SHP77 (cell line): Measurements from ENCODE around the gene SLC4A7.
A peak's percentile ranks its signal among the peaks of the same experiment; 100 is the strongest.
"Not testable (repeated sequence)": the region's sequence is repeated elsewhere in the genome, so short reads cannot be mapped to it uniquely, and the experiment has no call there.

Experiments used
- DNase-seq, 2 experiments: peaks; one replicate each; lab custom pipeline; 2025; lab: John Stamatoyannopoulos, UW

The SLC4A7 gene

DNA sequence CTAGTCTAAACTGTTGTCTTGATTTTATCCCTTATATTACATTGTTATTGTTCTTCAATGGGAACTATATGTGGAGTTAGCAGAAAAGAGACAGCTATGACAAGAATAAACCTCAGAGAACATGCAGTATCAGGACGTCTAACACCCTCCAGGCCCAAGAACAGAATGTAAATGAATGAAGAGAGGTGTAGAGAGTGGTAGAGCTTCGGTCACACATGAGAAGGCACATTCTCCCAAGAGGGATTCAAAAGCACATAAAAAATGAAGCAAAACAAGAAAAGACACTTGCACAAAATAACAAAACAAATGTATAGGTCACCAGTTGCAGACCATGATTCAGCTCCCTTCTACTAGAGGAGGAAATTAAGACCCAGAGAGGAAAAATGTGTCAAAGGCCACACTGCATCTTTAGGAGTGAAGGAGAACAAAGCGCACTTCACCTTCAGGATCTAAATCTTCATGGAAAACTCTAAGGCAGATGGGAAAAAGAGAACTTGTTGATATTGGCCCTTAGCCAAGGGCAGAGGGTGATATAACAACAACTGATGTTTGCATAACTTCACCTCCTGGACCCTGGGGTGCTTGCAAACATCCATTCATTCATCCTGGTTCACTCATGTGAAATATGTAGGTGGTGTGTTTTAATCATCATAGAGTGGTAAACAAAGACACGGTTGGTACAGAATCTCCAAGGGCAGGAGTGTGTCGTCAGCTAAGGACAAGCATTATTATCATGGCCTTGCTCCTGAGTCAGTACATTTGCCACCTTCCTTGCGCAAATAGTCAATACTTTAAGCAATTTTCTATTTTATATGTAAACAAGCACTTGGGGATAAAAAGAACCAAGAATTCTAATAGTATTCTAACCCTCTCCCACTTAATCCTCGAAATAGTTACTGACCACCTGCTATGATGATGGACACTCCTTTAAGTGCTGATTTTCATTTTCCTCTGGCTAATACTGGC is 123.8 kb downstream of the SLC4A7 start:
- peak; percentile 87 to 89 for DNase-seq

DNA sequence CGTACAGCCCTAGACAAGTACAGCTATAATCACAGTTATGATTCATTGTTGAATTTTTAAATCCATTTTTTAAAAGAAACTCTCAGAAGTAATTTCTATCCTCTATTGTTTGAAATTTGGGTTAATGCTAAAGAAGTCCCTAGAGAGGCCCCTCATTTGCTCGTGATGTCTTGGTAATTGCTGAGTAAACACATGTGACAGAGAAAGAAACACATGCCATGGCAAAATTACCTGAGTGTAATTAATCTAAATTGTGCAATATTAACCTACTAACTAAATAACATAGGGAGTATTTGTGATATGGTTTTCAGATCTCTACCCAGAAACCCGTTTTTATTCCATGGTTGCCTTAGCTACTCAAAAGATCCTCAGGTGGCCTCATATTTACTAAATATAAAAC is 125.8 kb downstream of the SLC4A7 start:
- no peak for DNase-seq

DNA sequence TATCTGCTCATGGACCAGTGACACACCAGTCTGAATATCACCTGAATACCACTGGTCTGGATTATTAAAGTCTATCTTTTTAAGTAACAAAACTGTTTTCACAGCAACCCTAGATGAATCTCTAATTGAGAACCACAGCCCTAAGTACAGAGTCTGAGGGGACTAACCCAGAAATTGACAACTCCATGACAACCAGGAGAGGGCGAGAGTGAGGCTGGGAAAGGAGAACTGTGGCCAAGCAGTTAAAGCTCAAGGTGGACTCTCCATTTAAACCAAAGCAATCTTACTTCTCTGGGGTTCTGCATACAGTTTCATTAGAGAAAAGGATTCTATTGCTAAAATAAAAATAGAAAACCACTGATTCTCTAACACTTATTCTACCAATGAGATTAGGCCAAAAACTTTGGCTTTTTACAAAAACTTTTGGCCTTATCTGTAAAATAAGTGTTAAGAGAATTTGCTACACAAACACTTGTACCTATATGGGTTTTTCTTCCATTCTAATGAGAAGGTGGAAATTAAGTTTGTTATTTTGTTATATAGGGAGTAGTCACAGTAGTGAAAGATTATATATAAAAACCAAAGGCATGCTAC is 126.4 kb downstream of the SLC4A7 start:
- DNase-seq, result peak in 1 of 2 experiments; percentile 55

DNA sequence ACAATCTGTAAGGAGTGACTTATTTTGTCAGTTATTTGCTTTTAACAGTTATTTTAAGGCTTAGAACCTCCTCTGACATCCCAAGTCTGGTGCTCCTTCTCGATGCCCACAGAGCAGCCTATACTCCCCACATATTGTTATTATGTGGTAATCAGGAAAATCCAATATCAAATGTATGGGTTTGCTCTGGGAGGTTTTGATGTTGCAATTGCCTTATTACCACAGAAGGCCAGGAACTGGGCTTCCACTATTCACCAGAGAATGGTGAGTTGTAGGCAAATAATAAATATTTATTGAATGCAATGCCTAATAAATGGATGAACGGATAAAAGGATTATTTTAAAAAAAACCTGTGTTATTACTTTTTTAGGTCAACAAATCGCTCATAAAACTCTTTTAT is 127.2 kb downstream of the SLC4A7 start:
- DNase-seq, result no peak

DNA sequence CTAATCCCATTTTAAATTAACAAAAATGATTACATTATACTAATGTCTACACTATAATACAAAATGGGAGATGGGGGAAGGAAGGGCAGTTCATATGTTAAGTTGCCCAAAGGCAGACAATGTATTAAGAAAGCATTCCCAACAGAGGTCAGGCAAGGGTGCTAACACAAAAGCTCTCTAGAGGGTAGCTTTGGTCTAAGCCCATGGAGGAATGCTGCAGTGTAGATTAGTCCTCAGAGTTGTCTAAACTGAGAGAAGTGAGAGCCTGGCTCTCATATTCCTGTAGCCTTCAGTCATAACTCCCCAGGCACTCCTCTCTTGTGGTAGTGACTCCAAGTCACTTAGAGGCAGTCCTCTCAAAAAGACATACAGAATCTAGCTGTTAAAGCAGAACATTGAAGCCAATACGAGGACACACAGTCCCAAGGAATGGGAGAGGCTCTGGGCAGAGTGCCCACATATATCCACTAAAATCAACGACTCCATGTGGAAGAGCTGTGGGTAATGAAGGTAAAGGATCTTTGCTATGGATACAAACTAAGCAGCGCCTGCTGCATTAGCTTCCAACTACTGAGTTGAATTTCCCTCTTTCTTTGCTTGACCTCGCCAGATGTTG is 129.5 kb downstream of the SLC4A7 start:
- DNase-seq, result no peak

DNA sequence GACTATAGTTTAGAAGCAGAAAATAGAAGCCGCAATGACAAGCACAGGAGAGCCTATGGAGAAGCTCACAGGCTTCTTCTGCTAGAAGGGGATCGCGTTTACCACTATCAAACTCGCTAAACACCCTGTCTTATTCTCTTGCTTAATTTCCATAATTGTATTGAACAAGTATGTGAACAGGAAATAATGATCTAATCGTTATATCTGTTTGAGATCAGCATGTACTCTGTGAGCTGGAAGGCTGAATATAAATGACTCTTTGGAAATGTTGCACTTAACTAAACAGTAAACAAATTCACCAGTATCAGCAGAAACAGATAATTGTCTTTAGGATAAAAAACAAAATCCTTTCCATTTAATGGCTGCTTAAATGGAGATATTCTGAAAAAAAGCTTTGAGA is 130.0 kb downstream of the SLC4A7 start:
- no peak for DNase-seq

DNA sequence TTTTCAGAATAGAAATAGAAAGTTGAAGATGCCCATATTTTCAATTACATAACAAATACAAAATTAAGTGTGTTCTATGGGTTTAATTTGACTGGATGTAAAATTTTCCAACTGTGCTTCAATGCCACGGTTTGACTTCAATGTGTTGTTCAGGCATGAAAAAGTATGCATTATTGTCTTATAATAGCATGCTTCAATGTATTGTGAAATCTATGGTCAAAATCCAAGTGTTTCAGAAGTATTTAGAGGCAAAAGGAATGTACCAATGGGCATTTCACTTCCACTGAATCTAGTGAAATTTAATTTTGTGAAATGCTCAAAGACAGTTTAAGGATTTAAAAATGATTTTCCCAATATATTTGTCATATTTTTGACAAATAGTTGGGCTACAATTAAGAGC is 131.0 kb downstream of the SLC4A7 start:
- DNase-seq, result no peak

DNA sequence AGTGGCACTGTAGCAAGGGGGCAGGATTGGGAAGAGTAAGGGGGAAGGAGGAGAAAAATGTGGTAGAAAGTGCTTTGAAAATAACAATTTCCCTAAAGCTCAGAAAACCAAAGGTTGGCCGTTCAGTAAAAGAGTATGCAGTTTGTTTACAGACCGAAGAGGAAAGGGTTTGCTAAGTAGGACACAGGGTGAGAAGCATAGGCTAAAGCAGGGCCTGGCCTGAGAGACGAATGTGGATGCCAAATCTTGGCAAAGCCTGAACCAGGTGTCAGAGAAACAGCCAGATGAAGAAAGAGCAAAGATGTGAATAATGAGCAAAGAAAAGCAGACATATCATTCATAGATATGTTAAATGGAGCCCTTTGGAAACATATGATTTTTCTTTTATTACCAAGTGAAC is 132.1 kb downstream of the SLC4A7 start:
- DNase-seq, result no peak

DNA sequence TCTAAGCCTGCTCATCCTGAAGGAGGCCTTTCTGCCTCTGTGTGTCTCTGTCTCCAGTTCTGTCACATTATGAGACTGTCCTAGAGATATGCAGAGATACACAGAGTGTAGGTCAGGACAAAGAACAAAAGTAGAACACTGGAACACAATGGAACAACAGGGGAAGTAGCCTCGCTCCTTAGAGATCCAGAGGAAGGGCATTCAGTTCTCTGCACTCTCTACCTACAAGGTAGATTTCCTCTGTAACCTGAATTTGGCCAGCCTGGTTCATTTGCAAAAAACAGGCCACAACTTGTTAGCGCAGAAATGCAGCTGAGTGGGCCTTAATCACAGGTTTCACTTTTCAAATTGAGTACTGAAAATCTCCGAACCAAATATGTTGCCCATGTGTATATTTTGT is 134.4 kb downstream of the SLC4A7 start:
- no peak for DNase-seq

DNA sequence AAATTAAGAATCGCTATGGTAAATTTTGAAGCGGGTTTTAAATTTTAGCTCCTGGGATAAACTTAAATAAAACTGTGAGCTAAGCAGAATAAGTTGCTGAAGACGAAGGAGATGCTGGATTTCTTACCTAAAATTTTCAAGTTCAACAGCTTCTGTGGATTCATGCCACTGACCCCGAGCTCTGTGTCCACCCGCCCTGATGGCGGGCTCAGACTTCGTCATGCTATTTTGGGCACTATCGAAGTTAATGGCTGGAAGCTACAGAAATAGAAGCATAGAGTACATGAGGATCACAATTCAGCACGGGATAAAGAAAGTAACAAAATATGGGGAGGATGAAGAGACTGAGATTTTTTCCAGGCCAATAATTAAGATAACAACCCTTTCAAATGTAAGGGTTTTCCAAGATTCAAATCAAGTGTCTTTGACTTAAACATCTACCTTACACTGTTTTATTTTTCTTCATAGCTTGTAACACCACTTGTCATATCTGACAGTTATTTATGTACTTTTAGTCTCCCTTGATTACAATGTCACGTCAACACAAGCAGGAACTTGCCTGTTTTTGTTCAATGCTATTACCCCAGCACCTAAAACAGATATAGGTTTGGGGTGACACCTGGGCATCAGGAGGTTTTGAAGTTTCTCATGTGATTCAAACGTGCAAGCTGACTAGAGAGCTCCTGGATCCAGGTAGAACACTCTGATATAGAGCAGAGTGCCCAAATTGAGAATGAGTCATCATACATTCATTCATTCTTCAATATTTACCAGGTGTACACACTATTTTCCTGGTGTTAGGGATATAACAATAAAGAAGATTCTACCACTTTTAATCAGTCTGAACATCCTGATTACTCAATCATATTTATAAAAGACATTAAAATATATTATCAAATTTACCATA is 138.0 kb downstream of the SLC4A7 start:
- DNase-seq, result no peak

DNA sequence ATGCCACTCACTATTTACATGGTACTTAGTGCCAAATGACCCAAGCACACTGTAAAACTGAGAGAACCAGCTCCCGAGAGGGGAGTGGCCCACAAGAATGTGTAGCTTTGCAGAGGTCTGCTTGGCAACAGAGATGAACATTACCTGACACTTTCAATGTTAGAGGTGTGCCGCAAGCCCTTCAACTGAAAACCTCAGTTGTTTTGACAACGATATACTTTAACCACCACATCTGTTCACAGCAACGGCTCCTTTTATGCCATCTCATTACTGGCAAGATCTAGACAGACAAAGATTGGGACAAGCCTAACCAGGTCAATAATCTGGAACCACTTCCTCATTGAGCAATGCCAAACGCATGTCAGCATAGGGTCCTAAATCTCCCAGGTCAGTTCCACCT is 138.7 kb downstream of the SLC4A7 start:
- no peak for DNase-seq

DNA sequence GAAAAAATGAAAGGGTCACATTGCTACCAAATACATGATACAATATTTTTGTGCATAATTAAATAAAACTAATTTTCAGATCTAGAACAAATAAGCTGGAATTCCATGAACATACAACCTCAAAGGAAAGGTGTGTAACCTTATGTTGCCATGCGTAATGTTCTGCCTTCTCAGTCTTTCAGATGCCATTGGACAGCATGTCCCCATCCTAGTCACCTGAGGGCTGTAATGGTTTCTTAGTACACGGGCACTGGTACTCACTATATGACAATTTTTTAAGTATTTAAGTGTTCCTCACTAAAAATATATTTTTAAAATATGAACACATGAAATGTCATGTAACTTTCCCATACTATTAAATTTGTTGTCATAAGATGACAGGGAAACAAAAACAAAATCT is 139.1 kb downstream of the SLC4A7 start:
- no peak for DNase-seq

DNA sequence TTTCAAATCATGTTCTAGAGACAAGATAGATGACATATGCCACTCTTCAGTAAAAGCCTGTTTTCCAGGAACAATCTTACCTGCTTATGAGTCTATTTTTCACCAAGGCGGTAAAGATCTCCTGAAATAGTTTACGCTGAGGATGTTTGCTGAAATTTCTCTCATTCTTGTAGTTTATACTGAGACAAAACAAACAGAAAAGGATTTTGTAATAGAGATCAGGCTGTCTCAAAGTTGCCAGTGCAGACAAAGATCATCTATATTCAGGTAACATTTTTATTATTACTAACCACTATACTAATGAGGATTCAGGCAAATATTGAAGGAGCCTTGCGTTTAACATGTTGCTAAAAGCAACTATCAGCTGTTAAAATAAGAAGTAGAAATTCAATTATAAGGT is 140.0 kb downstream of the SLC4A7 start:
- no peak for DNase-seq

DNA sequence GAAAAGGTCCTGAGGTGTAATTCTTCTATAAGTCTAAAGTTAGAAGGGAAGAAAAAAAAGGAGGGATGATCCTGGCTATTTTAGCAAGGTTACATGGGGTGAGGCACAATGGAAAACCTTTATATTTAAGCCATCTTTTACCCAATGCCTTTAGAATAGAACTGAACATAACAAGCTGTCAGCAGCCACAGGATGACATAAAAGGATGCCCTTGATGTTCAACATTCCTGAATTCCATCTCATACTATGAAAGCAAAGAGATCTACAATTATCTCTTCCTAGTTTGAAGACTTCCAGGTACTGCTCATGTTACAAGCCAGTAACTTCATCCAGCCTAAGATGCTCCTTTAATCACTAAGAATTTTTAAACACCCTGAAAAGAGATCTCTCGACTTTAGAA is 141.9 kb downstream of the SLC4A7 start:
- no peak for DNase-seq

DNA sequence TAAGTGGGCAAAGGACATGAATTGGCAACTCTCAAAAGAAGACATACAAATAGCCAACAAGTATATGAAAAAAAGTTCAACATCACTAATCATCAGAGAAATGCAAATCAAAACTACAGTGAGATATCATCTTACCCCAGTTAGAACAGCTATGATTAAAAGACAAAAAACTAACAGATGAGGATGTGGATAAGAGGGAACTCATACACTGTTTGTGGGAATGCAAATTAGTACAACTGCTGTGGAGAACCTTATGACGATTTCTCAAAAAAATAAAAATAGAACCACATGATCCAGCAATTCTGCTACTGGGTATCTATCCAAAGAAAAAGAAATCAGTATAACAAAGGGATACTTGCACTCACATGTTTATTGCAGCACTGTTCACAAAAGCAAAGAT is 143.7 kb downstream of the SLC4A7 start:
- DNase-seq, result no peak

DNA sequence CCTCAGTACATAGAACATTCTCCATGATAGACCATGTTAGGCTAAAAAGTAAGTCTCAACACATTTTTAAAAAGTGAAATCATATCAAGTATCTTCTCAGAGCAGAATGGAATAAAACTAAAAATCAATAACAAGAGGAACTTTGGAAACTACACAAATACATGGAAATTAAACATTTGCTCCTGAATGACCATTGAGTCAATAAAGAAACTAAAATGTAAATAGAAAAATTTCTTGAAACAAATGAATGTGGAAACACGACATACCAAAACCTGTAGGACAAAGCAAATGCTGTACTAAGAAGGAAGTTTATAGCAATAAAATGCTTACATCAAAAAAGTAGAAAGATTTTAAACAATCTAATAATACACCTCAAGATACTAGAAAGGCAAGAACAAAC is 148.6 kb downstream of the SLC4A7 start:
- no peak for DNase-seq

DNA sequence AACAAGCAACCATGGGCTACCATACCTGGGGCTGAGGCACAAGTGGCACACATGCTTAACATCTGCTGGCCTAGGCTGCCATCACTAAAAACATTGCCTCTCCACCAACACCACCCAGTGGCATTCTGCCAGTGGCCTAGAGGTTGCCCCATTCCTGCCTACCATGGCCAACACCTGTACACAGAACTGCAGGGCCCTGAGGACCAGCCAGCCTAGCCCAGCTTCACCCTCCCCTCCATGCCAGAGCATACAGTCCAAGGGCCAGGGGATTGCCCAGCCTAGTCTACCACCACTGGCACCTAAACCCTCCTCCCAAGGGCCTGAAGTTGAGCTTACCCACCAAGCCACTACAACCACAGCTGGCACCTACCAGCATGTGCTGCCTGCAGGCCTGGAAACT is 150.3 kb downstream of the SLC4A7 start:
- no peak for DNase-seq

DNA sequence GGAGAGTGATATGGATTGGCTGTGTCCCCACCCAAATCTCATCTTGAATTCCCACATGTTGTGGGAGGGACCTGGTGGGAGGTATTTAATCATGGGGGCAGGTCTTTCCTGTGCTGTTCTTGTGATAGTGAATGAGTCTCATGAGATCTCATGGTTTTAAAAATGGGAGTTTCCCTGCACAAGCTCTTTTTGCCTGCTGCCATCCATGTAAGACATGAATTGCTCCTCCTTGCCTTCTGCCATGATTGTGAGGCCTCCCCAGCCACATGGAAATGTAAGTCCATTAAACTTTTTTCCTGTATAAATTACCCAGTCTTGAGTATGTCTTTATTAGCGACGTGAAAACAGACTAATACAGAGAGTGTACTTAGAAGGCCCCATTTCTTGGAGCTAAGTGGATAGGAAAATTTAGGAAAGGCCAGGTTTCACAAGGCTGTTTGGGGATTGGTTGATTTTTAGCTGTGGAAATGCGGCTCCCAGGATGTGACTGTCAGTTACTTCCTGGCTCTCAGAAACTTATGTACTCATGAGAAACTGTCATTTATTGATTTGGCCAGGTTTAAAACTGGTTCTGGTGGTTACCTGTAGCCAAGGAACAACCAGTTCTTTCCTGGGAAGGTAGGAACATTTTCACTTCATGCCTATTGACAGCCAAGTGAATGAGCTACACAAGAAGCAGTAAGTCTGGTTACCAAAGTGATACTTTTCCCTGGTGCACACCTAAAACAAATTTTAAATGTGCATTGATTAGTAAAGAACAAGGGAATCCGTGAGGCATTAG is 155.0 kb downstream of the SLC4A7 start:
- DNase-seq, result not testable (repeated sequence)

DNA sequence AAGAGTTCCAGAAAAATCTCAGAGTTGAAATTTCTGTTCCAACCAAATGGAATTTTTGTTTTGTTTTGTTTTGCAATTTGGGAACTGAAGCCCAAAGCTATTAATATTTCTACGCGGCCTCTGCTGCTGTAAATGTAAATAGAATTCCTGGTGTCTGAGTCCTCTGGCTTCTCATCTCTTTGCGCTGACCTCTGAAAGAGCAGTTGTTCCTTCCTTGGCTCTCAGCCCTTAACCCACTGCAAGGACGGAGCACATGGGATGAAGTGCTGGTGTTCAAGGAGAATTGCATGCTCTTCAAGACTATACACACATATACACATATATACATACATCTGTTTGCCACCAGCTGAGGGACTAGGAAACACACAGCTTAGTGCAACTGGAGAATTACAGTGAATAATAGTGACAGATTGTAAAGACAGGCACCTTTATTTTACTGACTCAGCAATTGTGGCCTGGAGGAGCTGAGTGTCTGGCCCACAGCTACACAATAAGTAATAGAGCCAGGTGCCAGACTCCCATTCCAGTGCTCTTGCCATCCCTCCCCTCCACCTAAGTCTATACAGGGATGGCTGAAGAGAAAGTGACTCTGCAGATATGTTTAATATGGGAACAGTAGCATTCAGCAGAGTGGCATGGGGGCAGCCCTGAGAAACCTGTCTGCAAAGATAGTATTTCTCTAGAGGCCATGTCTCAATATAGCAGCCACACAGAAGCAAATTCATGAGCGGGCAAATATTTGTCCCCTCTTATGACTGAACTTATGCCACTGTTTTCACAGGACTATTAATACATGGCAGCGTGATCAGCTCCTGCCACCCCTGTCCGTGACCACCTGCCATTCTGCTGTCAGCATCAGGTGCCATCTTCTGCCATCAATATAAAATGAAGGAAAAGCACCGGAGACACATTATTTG is 157.3 kb downstream of the SLC4A7 start:
- DNase-seq, result no peak

DNA sequence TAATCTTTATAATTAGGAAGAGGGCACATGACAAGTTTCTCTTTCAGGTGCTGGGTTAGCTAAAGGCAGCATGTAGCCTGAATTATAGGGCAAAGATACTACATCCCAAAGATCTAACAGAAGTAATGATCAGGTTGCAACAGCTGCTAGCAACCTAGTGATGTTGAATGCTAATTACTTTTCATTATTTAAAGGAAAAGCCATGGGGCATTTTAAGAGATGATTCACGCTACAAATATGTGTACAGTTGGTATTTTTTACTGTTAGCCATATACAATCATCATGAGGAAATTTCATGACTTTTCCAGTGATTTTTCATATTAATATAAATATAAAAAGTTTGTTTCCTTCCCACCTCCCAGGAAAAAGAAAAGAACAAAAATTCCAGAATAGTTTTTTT is 158.0 kb downstream of the SLC4A7 start:
- no peak for DNase-seq
